Measurements from ENCODE around the gene LCN9. TPM values are rescaled to one million over a fixed set of nuclear protein-coding genes. Genes with fewer than 3 reads are reported as not detected.

LCN9 gene
- total RNA-seq, 1 donor from 2014 or later, result not detected

- Histone ChIP-seq H3K9me3 (ENCODE audit: control insufficient read depth in 3 of 3, low read length in 3 of 3) (no peaks in the 10 kb centered on the region), H3K27ac (ENCODE audit: low read depth, low read length) (no peak overlapping the region), H3K36me3 (ENCODE audit: control insufficient read depth in 3 of 3, insufficient read depth in 3 of 3, low read length in 3 of 3) (no peaks in the 10 kb centered on the region), H3K27me3 (ENCODE audit: control insufficient read depth in 3 of 3, insufficient read depth in 3 of 3, low read length in 3 of 3) (peaks cover 8 to 41% (median 36%) of the 10 kb centered on the region in 3 donors), H3K4me1 (ENCODE audit: control insufficient read depth in 3 of 3, insufficient read depth in 3 of 3, low read length in 3 of 3) (no peaks in the 10 kb centered on the region), H3K9ac (ENCODE audit: low read depth in 1 of 3, low read length in 3 of 3) (no peak overlapping the region), H3K4me3 (ENCODE audit: low read length in 3 of 3) (no peak overlapping the region)
Measured at GRCh38 chr9:135681161-135681560, 18.1 kb downstream of the LCN9 start.

GRCh38 chr9:135683401-135684034 lies 20.4 kb downstream of the LCN9 start:
- Histone ChIP-seq H3K9ac (ENCODE audit: low read depth in 1 of 3, low read length in 3 of 3) (no peak overlapping the region), H3K4me1 (ENCODE audit: control insufficient read depth in 3 of 3, insufficient read depth in 3 of 3, low read length in 3 of 3) (no peaks in the 10 kb centered on the region), H3K36me3 (ENCODE audit: control insufficient read depth in 3 of 3, insufficient read depth in 3 of 3, low read length in 3 of 3) (no peaks in the 10 kb centered on the region), H3K27me3 (ENCODE audit: control insufficient read depth in 3 of 3, insufficient read depth in 3 of 3, low read length in 3 of 3) (peaks cover 8 to 52% (median 42%) of the 10 kb centered on the region in 3 donors), H3K4me3 (ENCODE audit: low read length in 3 of 3) (no peak overlapping the region), H3K9me3 (ENCODE audit: control insufficient read depth in 3 of 3, low read length in 3 of 3) (no peaks in the 10 kb centered on the region), H3K27ac (ENCODE audit: low read depth, low read length) (no peak overlapping the region)

GRCh38 chr9:135684691-135685090 lies 21.6 kb downstream of the LCN9 start:
- Histone ChIP-seq H3K4me3 (ENCODE audit: low read length in 3 of 3) (no peak overlapping the region), H3K9ac (ENCODE audit: low read depth in 1 of 3, low read length in 3 of 3) (no peak overlapping the region), H3K36me3 (ENCODE audit: control insufficient read depth in 3 of 3, insufficient read depth in 3 of 3, low read length in 3 of 3) (no peaks in the 10 kb centered on the region), H3K9me3 (ENCODE audit: control insufficient read depth in 3 of 3, low read length in 3 of 3) (no peaks in the 10 kb centered on the region), H3K4me1 (ENCODE audit: control insufficient read depth in 3 of 3, insufficient read depth in 3 of 3, low read length in 3 of 3) (no peaks in the 10 kb centered on the region), H3K27me3 (ENCODE audit: control insufficient read depth in 3 of 3, insufficient read depth in 3 of 3, low read length in 3 of 3) (peaks cover 8 to 56% (median 52%) of the 10 kb centered on the region in 3 donors), H3K27ac (ENCODE audit: low read depth, low read length) (no peak overlapping the region)

- H3K4me3 ChIP-seq (ENCODE audit: low read length in 3 of 3), result no peak overlapping the region
- no peaks in the 10 kb centered on the region for H3K36me3 ChIP-seq (ENCODE audit: control insufficient read depth in 3 of 3, insufficient read depth in 3 of 3, low read length in 3 of 3)
- H3K9ac ChIP-seq (ENCODE audit: low read depth in 1 of 3, low read length in 3 of 3), result no peak overlapping the region
- H3K9me3 ChIP-seq (ENCODE audit: control insufficient read depth in 3 of 3, low read length in 3 of 3), result no peaks in the 10 kb centered on the region
- no peaks in the 10 kb centered on the region for H3K4me1 ChIP-seq (ENCODE audit: control insufficient read depth in 3 of 3, insufficient read depth in 3 of 3, low read length in 3 of 3)
- H3K27me3 ChIP-seq (ENCODE audit: control insufficient read depth in 3 of 3, insufficient read depth in 3 of 3, low read length in 3 of 3), result peaks cover 19 to 62% (median 53%) of the 10 kb centered on the region in 3 donors
- no peak overlapping the region for H3K27ac ChIP-seq (ENCODE audit: low read depth, low read length)
Measured at GRCh38 chr9:135687216-135687615, 24.1 kb downstream of the LCN9 start.

GRCh38 chr9:135689011-135689410 lies 25.9 kb downstream of the LCN9 start:
- H3K36me3 ChIP-seq (ENCODE audit: control insufficient read depth in 3 of 3, insufficient read depth in 3 of 3, low read length in 3 of 3), result no peaks in the 10 kb centered on the region
- no peaks in the 10 kb centered on the region for H3K4me1 ChIP-seq (ENCODE audit: control insufficient read depth in 3 of 3, insufficient read depth in 3 of 3, low read length in 3 of 3)
- H3K9me3 ChIP-seq (ENCODE audit: control insufficient read depth in 3 of 3, low read length in 3 of 3), result no peaks in the 10 kb centered on the region
- peaks cover 30 to 56% (median 50%) of the 10 kb centered on the region in 3 donors for H3K27me3 ChIP-seq (ENCODE audit: control insufficient read depth in 3 of 3, insufficient read depth in 3 of 3, low read length in 3 of 3)
- H3K4me3 ChIP-seq (ENCODE audit: low read length in 3 of 3), result no peak overlapping the region
- H3K27ac ChIP-seq (ENCODE audit: low read depth, low read length), result no peak overlapping the region
- H3K9ac ChIP-seq (ENCODE audit: low read depth in 1 of 3, low read length in 3 of 3), result no peak overlapping the region

- Histone ChIP-seq H3K9me3 (ENCODE audit: control insufficient read depth in 3 of 3, low read length in 3 of 3) (no peaks in the 10 kb centered on the region), H3K27me3 (ENCODE audit: control insufficient read depth in 3 of 3, insufficient read depth in 3 of 3, low read length in 3 of 3) (peaks cover 27 to 54% (median 51%) of the 10 kb centered on the region in 3 donors), H3K27ac (ENCODE audit: low read depth, low read length) (no peak overlapping the region), H3K4me3 (ENCODE audit: low read length in 3 of 3) (no peak overlapping the region), H3K4me1 (ENCODE audit: control insufficient read depth in 3 of 3, insufficient read depth in 3 of 3, low read length in 3 of 3) (no peaks in the 10 kb centered on the region), H3K9ac (ENCODE audit: low read depth in 1 of 3, low read length in 3 of 3) (no peak overlapping the region), H3K36me3 (ENCODE audit: control insufficient read depth in 3 of 3, insufficient read depth in 3 of 3, low read length in 3 of 3) (no peaks in the 10 kb centered on the region)
Measured at GRCh38 chr9:135690836-135691570, 27.9 kb downstream of the LCN9 start.

- Histone ChIP-seq H3K9ac (ENCODE audit: low read depth in 1 of 3, low read length in 3 of 3) (no peak overlapping the region), H3K36me3 (ENCODE audit: control insufficient read depth in 3 of 3, insufficient read depth in 3 of 3, low read length in 3 of 3) (no peaks in the 10 kb centered on the region), H3K27ac (ENCODE audit: low read depth, low read length) (no peak overlapping the region), H3K27me3 (ENCODE audit: control insufficient read depth in 3 of 3, insufficient read depth in 3 of 3, low read length in 3 of 3) (peaks cover 27 to 58% (median 47%) of the 10 kb centered on the region in 3 donors), H3K4me3 (ENCODE audit: low read length in 3 of 3) (no peak overlapping the region), H3K9me3 (ENCODE audit: control insufficient read depth in 3 of 3, low read length in 3 of 3) (no peaks in the 10 kb centered on the region), H3K4me1 (ENCODE audit: control insufficient read depth in 3 of 3, insufficient read depth in 3 of 3, low read length in 3 of 3) (no peaks in the 10 kb centered on the region)
Measured at GRCh38 chr9:135692410-135692809, 29.3 kb downstream of the LCN9 start.

- H3K27me3 ChIP-seq (ENCODE audit: control insufficient read depth in 3 of 3, insufficient read depth in 3 of 3, low read length in 3 of 3), result peaks cover 27 to 52% (median 43%) of the 10 kb centered on the region in 3 donors
- H3K9me3 ChIP-seq (ENCODE audit: control insufficient read depth in 3 of 3, low read length in 3 of 3), result no peaks in the 10 kb centered on the region
- H3K4me3 ChIP-seq (ENCODE audit: low read length in 3 of 3), result no peak overlapping the region
- H3K27ac ChIP-seq (ENCODE audit: low read depth, low read length), result no peak overlapping the region
- H3K36me3 ChIP-seq (ENCODE audit: control insufficient read depth in 3 of 3, insufficient read depth in 3 of 3, low read length in 3 of 3), result no peaks in the 10 kb centered on the region
- no peak overlapping the region for H3K9ac ChIP-seq (ENCODE audit: low read depth in 1 of 3, low read length in 3 of 3)
- no peaks in the 10 kb centered on the region for H3K4me1 ChIP-seq (ENCODE audit: control insufficient read depth in 3 of 3, insufficient read depth in 3 of 3, low read length in 3 of 3)
Measured at GRCh38 chr9:135693265-135693664, 30.2 kb downstream of the LCN9 start.

- Histone ChIP-seq H3K27me3 (ENCODE audit: control insufficient read depth in 3 of 3, insufficient read depth in 3 of 3, low read length in 3 of 3) (peaks cover 27 to 49% (median 38%) of the 10 kb centered on the region in 3 donors), H3K4me3 (ENCODE audit: low read length in 3 of 3) (no peak overlapping the region), H3K9ac (ENCODE audit: low read depth in 1 of 3, low read length in 3 of 3) (no peak overlapping the region), H3K4me1 (ENCODE audit: control insufficient read depth in 3 of 3, insufficient read depth in 3 of 3, low read length in 3 of 3) (no peaks in the 10 kb centered on the region), H3K9me3 (ENCODE audit: control insufficient read depth in 3 of 3, low read length in 3 of 3) (no peaks in the 10 kb centered on the region), H3K27ac (ENCODE audit: low read depth, low read length) (no peak overlapping the region), H3K36me3 (ENCODE audit: control insufficient read depth in 3 of 3, insufficient read depth in 3 of 3, low read length in 3 of 3) (no peaks in the 10 kb centered on the region)
Measured at GRCh38 chr9:135693771-135694170, 30.7 kb downstream of the LCN9 start.

GRCh38 chr9:135694414-135694813 lies 31.3 kb downstream of the LCN9 start:
- Histone ChIP-seq H3K9ac (ENCODE audit: low read depth in 1 of 3, low read length in 3 of 3) (no peak overlapping the region), H3K36me3 (ENCODE audit: control insufficient read depth in 3 of 3, insufficient read depth in 3 of 3, low read length in 3 of 3) (no peaks in the 10 kb centered on the region), H3K4me1 (ENCODE audit: control insufficient read depth in 3 of 3, insufficient read depth in 3 of 3, low read length in 3 of 3) (no peaks in the 10 kb centered on the region), H3K9me3 (ENCODE audit: control insufficient read depth in 3 of 3, low read length in 3 of 3) (no peaks in the 10 kb centered on the region), H3K27me3 (ENCODE audit: control insufficient read depth in 3 of 3, insufficient read depth in 3 of 3, low read length in 3 of 3) (peaks cover 27 to 43% (median 36%) of the 10 kb centered on the region in 3 donors), H3K4me3 (ENCODE audit: low read length in 3 of 3) (no peak overlapping the region), H3K27ac (ENCODE audit: low read depth, low read length) (no peak overlapping the region)
